ENCODE data around the gene OR51E2.

GRCh38 chr11:4684631-4685285 lies 12.9 kb downstream of the OR51E2 start:
- TF ChIP-seq EZH2 (IDR thresholded peaks at IDR 0.05; ENCODE audit: borderline replicate concordance, low read length) (no peak), CTCF (conservative IDR thresholded peaks at IDR 0.05 in 1 of 2, IDR thresholded peaks at IDR 0.05 in 1 of 2; ENCODE audit: extremely low read depth in 1 of 2, insufficient read depth in 1 of 2, low read depth in 1 of 2, low read length in 2 of 2) (no peak)
